Body of pancreas (tissue), 4 donors: ENCODE data around the gene FGF14. TPM values are rescaled to one million over a fixed set of nuclear protein-coding genes. Genes with fewer than 3 reads are reported as not detected.
A peak's percentile ranks its signal among the peaks of the same experiment; 100 is the strongest.

Experiments used
- ATAC-seq: fragments of 150-250 bp; one replicate; pipeline ENCODE4 v1.9.1; 2016
- DNase-seq, 4 donors: peaks; one replicate each; pipeline ENCODE4 v3.0.0-alpha.2; 2019
- H3K27ac ChIP-seq, 4 donors: fragments of 200-600 bp; sonication (generic); 1 replicate in 3 of 4; 2 replicates in 1 of 4; pipeline versions ENCODE4 v1.5.1 to v1.6.1; 2016 to 2019; ENCODE audit warnings: mild to moderate bottlenecking in 1 of 4, mixed read lengths in 1 of 4, moderate library complexity in 1 of 4
- H3K27me3 ChIP-seq, 2 donors: fragments of 200-600 bp; sonication (generic); one replicate each; pipeline ENCODE4 v1.6.0; 2016; ENCODE audit warnings: mild to moderate bottlenecking in 1 of 2
- H3K36me3 ChIP-seq, 2 donors: fragments of 200-600 bp; sonication (generic); replicated peaks in 1 of 2; 2 replicates each; pipeline ENCODE4 v1.5.1; 2016; ENCODE audit warnings: low read depth in 2 of 2; ENCODE audit not compliant: insufficient read depth in 1 of 2
- H3K4me1 ChIP-seq: fragments of 200-600 bp; sonication (generic); one replicate; pipeline ENCODE4 v1.6.0; 2016
- H3K4me3 ChIP-seq, 2 donors: fragments of 200-600 bp; sonication (generic); 1 replicate in 1 of 2; 2 replicates in 1 of 2; pipeline ENCODE4 v1.5.1; 2016 to 2019
- H3K9me3 ChIP-seq, 3 donors: fragments of 200-600 bp; sonication (generic); 1 replicate in 2 of 3; 2 replicates in 1 of 3; pipeline ENCODE4 v1.5.1; 2016
- CTCF ChIP-seq, 7 experiments: fragments of 450-650 bp in 4 of 7; fragments of 200-600 bp in 3 of 7; sonication (generic) in 3 of 7; IDR thresholded peaks; one replicate each; pipeline ENCODE4 v1.5.1; 2016 to 2019; ENCODE audit warnings: antibody characterized with exemption in 7 of 7
- POLR2A ChIP-seq, 3 donors: fragments of 450-650 bp; IDR thresholded peaks; one replicate each; pipeline ENCODE4 v1.6.1; 2016; ENCODE audit warnings: antibody characterized with exemption in 3 of 3, mild to moderate bottlenecking in 2 of 3
- WGBS, 2 donors: methylation state at CpG; one replicate each; pipeline ENCODE4 v1.1.5; 2017; 5-methylcytosine and 5-hydroxymethylcytosine counted together
- intact Hi-C: fragments of 100-400 bp; cut with DNase I; formaldehyde crosslinking; loops from one replicate; pipeline ENCODE4 v1.15.1; 2023
- total RNA-seq, 2 donors: library from RNA; depleted of rRNA; stranded (reverse); fragments of >200 nt; gene quantifications; one replicate each; pipeline ENCODE4 v1.1.0, GENCODE V29; 2016

FGF14 gene
- total RNA-seq, 2 donors from 2014 or later: under 0.01 to 0.52 TPM

DNA sequence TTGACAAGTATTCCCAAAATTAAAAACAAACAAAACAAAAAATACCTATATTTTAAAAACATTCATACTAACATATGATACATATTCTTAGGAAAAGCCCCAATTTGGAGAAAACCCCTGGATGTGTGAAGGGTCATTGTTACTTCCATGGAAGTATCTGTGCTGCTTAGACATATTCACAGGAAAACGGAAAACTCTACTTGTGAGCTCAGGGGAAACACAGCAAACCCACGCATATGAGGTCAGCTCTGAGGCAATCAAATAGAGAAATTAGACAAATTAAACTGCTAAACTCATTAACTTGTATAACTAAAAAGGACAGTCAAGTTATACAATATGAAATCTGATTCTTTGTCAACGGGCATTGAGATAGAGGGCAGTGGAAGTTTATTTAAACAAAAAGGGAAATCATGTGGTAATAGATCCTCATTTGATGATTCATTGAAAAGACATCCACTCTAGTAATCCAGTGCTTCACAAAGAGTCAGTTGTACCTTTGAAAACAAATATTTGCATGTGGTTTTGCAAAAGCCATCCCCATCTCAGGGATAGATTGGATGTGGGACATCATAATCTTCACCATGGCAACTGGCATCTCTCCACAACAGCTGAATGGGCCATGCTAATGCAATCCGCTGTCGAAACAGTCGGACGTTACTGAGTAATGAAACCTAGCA is 526.0 kb downstream of the FGF14 start:
- WGBS, 2 donors: 49 to 60% methylated on average over 7 of the region's 7 CpGs
- Histone ChIP-seq H3K27ac (no peak overlapping the region), H3K9me3 (no peaks in the 10 kb centered on the region), H3K4me1 (no peaks in the 10 kb centered on the region), H3K36me3 (no peaks in the 10 kb centered on the region), H3K27me3 (no peaks in the 10 kb centered on the region), H3K4me3 (no peak overlapping the region)
- intact Hi-C loops: no loop called here
- no peak for ATAC-seq
- peak in 1 of 4 donors; percentile 14 for DNase-seq
- TF ChIP-seq POLR2A (IDR thresholded peaks at IDR 0.05) (no peak), CTCF (IDR thresholded peaks at IDR 0.05) (no peak)

GRCh38 chr13:101875091-101875490 is 526.8 kb downstream of the FGF14 start:
- WGBS, 2 donors: 60 to 62% methylated on average over 3 of the region's 3 CpGs
- ATAC-seq (no peak), DNase-seq (no peak)
- Histone ChIP-seq H3K27me3 (no peaks in the 10 kb centered on the region), H3K4me1 (no peaks in the 10 kb centered on the region), H3K9me3 (no peaks in the 10 kb centered on the region), H3K4me3 (no peak overlapping the region), H3K27ac (no peak overlapping the region), H3K36me3 (no peaks in the 10 kb centered on the region)
- intact Hi-C loops: no loop called here
- TF ChIP-seq CTCF (IDR thresholded peaks at IDR 0.05) (no peak), POLR2A (IDR thresholded peaks at IDR 0.05) (no peak)

GRCh38 chr13:101869553-101869952 is 532.3 kb downstream of the FGF14 start:
- Histone ChIP-seq H3K27me3 (no peaks in the 10 kb centered on the region), H3K36me3 (no peaks in the 10 kb centered on the region), H3K4me1 (no peaks in the 10 kb centered on the region), H3K9me3 (no peaks in the 10 kb centered on the region), H3K4me3 (no peak overlapping the region), H3K27ac (no peak overlapping the region)
- intact Hi-C loops: no loop called here
- ATAC-seq (no peak), DNase-seq (no peak)
- TF ChIP-seq POLR2A (IDR thresholded peaks at IDR 0.05) (no peak), CTCF (IDR thresholded peaks at IDR 0.05) (no peak)

DNA sequence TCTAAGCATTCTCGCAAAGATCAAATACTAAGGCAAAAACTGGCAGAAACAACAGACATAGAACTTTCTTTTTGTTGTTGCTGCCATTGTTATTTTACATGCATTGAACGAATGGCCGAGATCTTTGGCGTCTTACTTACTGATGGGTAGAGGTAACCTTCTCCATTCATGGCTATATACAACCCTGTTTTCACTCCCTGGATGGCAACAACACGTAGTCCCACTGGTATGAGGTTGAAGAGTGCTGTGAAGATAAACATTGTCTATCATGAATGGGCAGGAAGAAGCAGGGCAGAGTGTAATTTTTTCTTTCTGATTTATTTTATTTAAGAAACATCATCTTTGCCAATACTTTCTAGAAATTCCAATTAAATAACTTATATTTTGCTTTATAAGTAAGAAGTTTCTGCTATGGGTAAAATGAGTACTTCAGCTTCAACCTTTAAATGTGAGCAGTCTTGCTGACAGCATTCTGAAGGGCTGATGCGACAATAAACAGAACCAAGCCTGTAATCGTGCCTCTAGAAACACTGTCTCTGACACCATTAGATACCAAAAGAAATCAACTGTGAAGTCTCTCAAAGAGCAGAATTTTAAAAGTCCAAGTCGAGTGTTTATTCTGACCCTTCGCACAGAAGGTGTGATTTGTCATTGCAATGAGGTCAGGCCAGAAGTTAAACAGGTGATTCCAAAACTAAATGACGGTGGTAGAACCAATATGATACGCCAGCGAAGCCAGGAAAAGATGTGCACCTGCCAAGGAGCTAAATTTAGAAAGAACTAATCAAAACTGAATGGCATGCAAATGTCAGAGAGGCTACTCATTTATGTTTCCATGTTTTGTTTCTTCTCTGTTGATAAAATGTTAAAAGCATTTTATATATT is 533.0 kb downstream of the FGF14 start:
- Histone ChIP-seq H3K9me3 (no peaks in the 10 kb centered on the region), H3K36me3 (no peaks in the 10 kb centered on the region), H3K4me1 (no peaks in the 10 kb centered on the region), H3K27ac (no peak overlapping the region), H3K4me3 (no peak overlapping the region), H3K27me3 (no peaks in the 10 kb centered on the region)
- DNase-seq (no peak), ATAC-seq (no peak)
- no peak for TF ChIP-seq CTCF (IDR thresholded peaks at IDR 0.05)
- no peak for TF ChIP-seq POLR2A (IDR thresholded peaks at IDR 0.05)
- intact Hi-C loops: no loop called here
- 41 to 52% methylated on average over 12 of the region's 12 CpGs for WGBS, 2 donors
